Nephron (organoid): ENCODE data around the gene WDR54.

Source experiments
- H3K27ac Mint-ChIP-seq, 3 experiments: 2 replicates each; pipeline ENCODE4 v1.8.0; 2020; ENCODE audit warnings: mixed read lengths in 3 of 3, mild to moderate bottlenecking in 2 of 3, moderate library complexity in 1 of 3
- H3K27me3 Mint-ChIP-seq: 2 replicates; pipeline ENCODE4 v1.8.0; 2021; ENCODE audit warnings: low read depth, mild to moderate bottlenecking, moderate library complexity, mixed read lengths
- H3K36me3 Mint-ChIP-seq: 2 replicates; pipeline ENCODE4 v1.8.0; 2020; ENCODE audit warnings: low read depth, mixed read lengths
- H3K4me1 Mint-ChIP-seq: 2 replicates; pipeline ENCODE4 v1.8.0; 2020; ENCODE audit warnings: mixed read lengths
- H3K4me3 Mint-ChIP-seq, 3 experiments: 2 replicates each; pipeline ENCODE4 v1.8.0; 2020; ENCODE audit warnings: mild to moderate bottlenecking in 3 of 3, mixed read lengths in 3 of 3, moderate library complexity in 2 of 3
- H3K9me3 Mint-ChIP-seq: 2 replicates; pipeline ENCODE4 v1.8.0; 2020; ENCODE audit warnings: mixed read lengths
- TF ChIP-seq, protein P1 (sequence below), 3 experiments: fragments of 200-600 bp; sonication (generic); IDR thresholded peaks; one replicate each; pipeline ENCODE4 v1.5.0; 2021; ENCODE audit warnings: antibody characterized with exemption in 3 of 3; ENCODE audit not compliant: unreplicated experiment in 3 of 3

Gene WDR54

DNA sequence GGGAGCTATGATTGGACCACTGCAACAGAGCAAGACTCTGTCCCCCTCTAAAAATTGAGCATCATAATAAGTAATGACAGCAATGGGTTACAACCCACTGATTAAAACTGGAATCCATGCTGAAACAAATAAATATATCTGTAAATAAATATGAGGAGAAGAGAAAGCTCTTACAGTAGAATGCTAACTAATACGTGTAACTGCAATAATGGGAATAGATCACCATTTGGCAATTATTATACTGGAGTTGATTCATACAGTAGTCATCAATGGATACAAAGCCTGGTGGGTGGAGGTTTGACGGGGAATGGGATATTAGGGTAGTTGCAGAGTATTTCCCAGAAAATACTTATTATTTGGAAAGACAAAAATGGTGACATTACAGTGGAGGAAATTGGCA, 27.2 kb downstream of the WDR54 start:
- H3K9me3 Mint-ChIP-seq: no peaks in the 10 kb centered on the region
- TF ChIP-seq, protein P1, sequence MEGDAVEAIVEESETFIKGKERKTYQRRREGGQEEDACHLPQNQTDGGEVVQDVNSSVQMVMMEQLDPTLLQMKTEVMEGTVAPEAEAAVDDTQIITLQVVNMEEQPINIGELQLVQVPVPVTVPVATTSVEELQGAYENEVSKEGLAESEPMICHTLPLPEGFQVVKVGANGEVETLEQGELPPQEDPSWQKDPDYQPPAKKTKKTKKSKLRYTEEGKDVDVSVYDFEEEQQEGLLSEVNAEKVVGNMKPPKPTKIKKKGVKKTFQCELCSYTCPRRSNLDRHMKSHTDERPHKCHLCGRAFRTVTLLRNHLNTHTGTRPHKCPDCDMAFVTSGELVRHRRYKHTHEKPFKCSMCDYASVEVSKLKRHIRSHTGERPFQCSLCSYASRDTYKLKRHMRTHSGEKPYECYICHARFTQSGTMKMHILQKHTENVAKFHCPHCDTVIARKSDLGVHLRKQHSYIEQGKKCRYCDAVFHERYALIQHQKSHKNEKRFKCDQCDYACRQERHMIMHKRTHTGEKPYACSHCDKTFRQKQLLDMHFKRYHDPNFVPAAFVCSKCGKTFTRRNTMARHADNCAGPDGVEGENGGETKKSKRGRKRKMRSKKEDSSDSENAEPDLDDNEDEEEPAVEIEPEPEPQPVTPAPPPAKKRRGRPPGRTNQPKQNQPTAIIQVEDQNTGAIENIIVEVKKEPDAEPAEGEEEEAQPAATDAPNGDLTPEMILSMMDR (IDR thresholded peaks at IDR 0.05; ENCODE audit: unreplicated experiment in 3 of 3): no peak
- H3K36me3 Mint-ChIP-seq: no peaks in the 10 kb centered on the region
- no peaks in the 10 kb centered on the region for H3K27me3 Mint-ChIP-seq
- H3K4me1 Mint-ChIP-seq: peaks cover 9% of the 10 kb centered on the region
- no peak overlapping the region for H3K4me3 Mint-ChIP-seq
- H3K27ac Mint-ChIP-seq: no peak overlapping the region

DNA sequence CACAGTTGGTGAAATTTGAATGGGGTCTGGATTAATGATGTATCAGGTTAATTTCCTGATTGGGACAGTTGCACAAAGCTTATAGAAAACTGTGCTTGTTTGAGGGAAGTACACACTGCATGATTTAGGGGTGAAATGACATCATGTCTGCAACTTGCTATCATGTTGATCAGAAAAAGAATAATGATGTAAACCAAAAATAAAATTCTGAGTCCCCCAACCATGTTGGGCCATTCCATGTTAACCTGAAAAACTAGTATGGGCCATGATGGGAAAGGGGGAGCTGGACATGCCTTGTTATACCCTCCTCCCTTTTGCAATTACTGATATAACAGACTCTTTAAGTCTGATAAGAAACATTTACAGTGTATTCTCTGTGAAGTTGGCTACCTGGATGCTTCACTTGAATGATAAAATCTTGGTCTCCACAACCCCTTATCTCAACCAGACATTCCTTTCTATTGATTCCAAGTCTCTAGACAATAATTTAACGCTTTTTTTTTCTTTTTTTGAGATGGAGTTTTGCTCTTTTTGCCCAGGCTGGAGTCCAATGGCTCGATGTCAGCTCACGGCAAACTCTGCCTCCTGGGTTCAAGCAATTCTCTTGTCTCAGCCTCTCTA, 29.1 kb downstream of the WDR54 start:
- TF ChIP-seq, protein P1 (IDR thresholded peaks at IDR 0.05; ENCODE audit: unreplicated experiment in 3 of 3): no peak
- Mint-ChIP-seq H3K9me3 (no peaks in the 10 kb centered on the region), H3K27ac (no peak overlapping the region), H3K36me3 (no peaks in the 10 kb centered on the region), H3K27me3 (no peaks in the 10 kb centered on the region), H3K4me3 (no peak overlapping the region), H3K4me1 (peaks cover 14% of the 10 kb centered on the region)

DNA sequence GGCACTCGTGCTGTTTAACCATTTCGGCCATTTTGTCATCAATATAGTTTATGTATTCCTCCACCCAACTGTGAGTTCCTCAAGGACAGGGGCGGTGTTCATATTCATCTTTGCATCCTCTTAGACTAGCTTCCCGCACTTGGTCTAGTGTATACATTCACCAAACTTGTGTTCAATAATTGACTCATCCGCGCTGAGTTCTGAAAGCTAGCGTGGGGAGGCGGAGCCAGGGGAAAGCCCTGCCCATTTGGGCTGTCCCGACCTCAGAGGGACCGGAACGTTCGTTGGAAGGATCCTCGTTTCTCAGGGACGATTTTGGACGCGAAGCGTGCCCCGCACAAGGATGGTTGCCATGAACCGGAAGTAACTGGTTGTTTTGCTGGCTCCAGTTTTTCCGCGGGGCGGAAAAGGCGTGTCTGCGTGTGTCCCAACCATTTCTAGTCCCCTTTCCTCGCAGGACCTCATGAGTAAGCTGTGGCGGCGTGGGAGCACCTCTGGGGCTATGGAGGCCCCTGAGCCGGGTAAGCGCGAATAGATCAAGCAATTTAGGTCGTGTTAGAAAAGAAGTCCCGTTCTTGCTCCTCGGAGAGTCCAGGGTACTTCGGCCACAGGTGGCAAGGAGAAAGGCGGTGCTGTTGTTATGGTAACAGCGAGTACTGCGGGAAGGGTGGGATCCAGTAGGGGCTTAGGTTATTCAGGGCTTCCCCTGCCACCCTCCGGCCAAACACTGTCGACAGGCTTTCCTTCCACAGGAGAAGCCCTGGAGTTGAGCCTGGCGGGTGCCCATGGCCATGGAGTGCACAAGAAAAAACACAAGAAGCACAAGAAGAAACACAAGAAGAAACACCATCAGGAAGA, 33.4 kb downstream of the WDR54 start, which contains the start of gene INO80B:
Gene INO80B, plus strand, starts transcription at position 434 of the 858 bp plus-strand sequence. Its CDS starts 30 bp downstream, at position 464.
- Mint-ChIP-seq H3K36me3 (no peaks in the 10 kb centered on the region), H3K4me1 (peaks cover 42% of the 10 kb centered on the region), H3K27ac (peak within 1 kb of the TSS; percentile 83 to 99 (median 96)), H3K9me3 (no peaks in the 10 kb centered on the region), H3K4me3 (peak within 1 kb of the TSS; percentile 94 to 97 (median 96)), H3K27me3 (no peaks in the 10 kb centered on the region)
- TF ChIP-seq, protein P1 (IDR thresholded peaks at IDR 0.05; ENCODE audit: unreplicated experiment in 3 of 3): no peak

DNA sequence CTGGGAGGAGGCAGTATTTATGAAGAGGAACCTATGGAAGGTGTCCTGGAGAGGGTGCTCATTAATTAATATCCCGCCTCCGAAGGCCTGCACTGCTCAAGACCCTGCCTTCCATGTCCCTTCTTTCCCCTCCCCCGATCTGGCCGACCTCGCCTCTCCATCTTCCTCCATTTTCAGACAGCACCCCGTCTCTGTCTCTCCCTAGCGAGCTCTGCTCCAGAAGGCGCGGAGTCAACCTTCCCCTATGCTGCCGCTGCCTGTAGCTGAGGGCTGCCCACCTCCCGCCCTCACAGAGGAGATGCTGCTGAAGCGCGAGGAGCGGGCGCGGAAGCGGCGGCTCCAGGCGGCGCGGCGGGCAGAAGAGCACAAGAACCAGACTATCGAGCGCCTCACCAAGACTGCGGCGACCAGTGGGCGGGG, 35.6 kb downstream of the WDR54 start:
- Mint-ChIP-seq H3K27ac (peak overlapping the region; percentile 83 to 99 (median 96)), H3K9me3 (no peaks in the 10 kb centered on the region), H3K4me3 (peak overlapping the region; percentile 94 to 97 (median 96)), H3K4me1 (peaks cover 42% of the 10 kb centered on the region), H3K36me3 (peaks cover 3% of the 10 kb centered on the region), H3K27me3 (no peaks in the 10 kb centered on the region)
- TF ChIP-seq, protein P1 (IDR thresholded peaks at IDR 0.05; ENCODE audit: unreplicated experiment in 3 of 3): no peak

DNA sequence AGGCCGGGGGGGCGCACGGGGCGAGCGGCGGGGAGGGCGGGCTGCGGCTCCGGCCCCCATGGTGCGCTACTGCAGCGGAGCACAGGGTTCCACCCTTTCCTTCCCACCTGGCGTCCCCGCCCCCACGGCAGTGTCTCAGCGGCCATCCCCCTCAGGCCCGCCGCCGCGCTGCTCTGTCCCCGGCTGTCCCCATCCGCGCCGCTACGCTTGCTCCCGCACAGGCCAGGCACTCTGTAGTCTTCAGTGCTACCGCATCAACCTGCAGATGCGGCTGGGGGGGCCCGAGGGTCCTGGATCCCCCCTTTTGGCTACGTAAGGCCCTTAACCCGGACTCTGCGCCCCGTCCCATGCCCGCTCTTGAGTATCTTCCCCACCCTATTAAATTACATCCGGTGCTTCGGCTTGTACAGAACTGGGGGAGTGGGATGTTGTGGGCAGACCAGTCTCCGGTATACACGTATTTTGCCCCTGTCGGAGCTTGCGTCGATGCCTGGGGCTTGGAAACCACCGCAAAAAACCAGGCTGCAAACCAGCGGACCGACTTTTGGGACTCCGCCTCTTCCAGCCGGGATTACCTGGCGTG, 36.1 kb downstream of the WDR54 start:
- TF ChIP-seq, protein P1 (IDR thresholded peaks at IDR 0.05; ENCODE audit: unreplicated experiment in 3 of 3): no peak
- H3K9me3 Mint-ChIP-seq: no peaks in the 10 kb centered on the region
- H3K36me3 Mint-ChIP-seq: peaks cover 5% of the 10 kb centered on the region
- H3K27ac Mint-ChIP-seq: peak overlapping the region; percentile 83 to 99 (median 96)
- no peaks in the 10 kb centered on the region for H3K27me3 Mint-ChIP-seq
- H3K4me3 Mint-ChIP-seq: peak overlapping the region; percentile 94 to 97 (median 96)
- peaks cover 42% of the 10 kb centered on the region for H3K4me1 Mint-ChIP-seq
